ENCODE measurements around the gene VPS50.

The VPS50 gene

GRCh38 chr7:93231799-93232672 is at the start of gene VPS50:
VPS50 (plus strand) TSS chr7:93232366; CDS start chr7:93232468, 102 bp downstream.
- Mint-ChIP-seq H3K27me3 (ENCODE audit: low read depth, poor library complexity) (peaks cover 22% of the 10 kb centered on the region), H3K9me3 (no peaks in the 10 kb centered on the region), H3K4me1 (peaks cover 16% of the 10 kb centered on the region), H3K27ac (no peak within 1 kb of the TSS), H3K36me3 (ENCODE audit: low read depth) (no peaks in the 10 kb centered on the region), H3K4me3 (peak within 1 kb of the TSS; percentile 94)
- no peak for TF ChIP-seq CTCF (IDR thresholded peaks at IDR 0.05)
- peak; percentile 85 for DNase-seq

- TF ChIP-seq CTCF (IDR thresholded peaks at IDR 0.05) = no peak
- Mint-ChIP-seq H3K4me3 (no peak overlapping the region), H3K27ac (no peak overlapping the region), H3K36me3 (ENCODE audit: low read depth) (no peaks in the 10 kb centered on the region), H3K4me1 (no peaks in the 10 kb centered on the region), H3K9me3 (no peaks in the 10 kb centered on the region), H3K27me3 (ENCODE audit: low read depth, poor library complexity) (peaks cover 42% of the 10 kb centered on the region)
- no peak for DNase-seq
Observed at GRCh38 chr7:93185303-93186027, 46.7 kb upstream of the VPS50 start.

- Mint-ChIP-seq H3K36me3 (ENCODE audit: low read depth) (no peaks in the 10 kb centered on the region), H3K27me3 (ENCODE audit: low read depth, poor library complexity) (peaks cover 59% of the 10 kb centered on the region), H3K9me3 (no peaks in the 10 kb centered on the region), H3K4me3 (no peak overlapping the region), H3K4me1 (no peaks in the 10 kb centered on the region), H3K27ac (no peak overlapping the region)
- no peak for DNase-seq
- no peak for TF ChIP-seq CTCF (IDR thresholded peaks at IDR 0.05)
Observed at GRCh38 chr7:93188870-93189634, 43.1 kb upstream of the VPS50 start.

GRCh38 chr7:93194386-93194785 is 37.8 kb upstream of the VPS50 start:
- no peak overlapping the region for H3K4me3 Mint-ChIP-seq
- H3K36me3 Mint-ChIP-seq (ENCODE audit: low read depth) = no peaks in the 10 kb centered on the region
- DNase-seq = no peak
- H3K27ac Mint-ChIP-seq = no peak overlapping the region
- peaks cover 57% of the 10 kb centered on the region for H3K27me3 Mint-ChIP-seq (ENCODE audit: low read depth, poor library complexity)
- no peaks in the 10 kb centered on the region for H3K4me1 Mint-ChIP-seq
- no peaks in the 10 kb centered on the region for H3K9me3 Mint-ChIP-seq
- TF ChIP-seq CTCF (IDR thresholded peaks at IDR 0.05) = no peak

GRCh38 chr7:93196336-93196735 is 35.8 kb upstream of the VPS50 start:
- peaks cover 46% of the 10 kb centered on the region for H3K27me3 Mint-ChIP-seq (ENCODE audit: low read depth, poor library complexity)
- no peaks in the 10 kb centered on the region for H3K4me1 Mint-ChIP-seq
- H3K4me3 Mint-ChIP-seq = no peak overlapping the region
- no peak for TF ChIP-seq CTCF (IDR thresholded peaks at IDR 0.05)
- H3K9me3 Mint-ChIP-seq = no peaks in the 10 kb centered on the region
- no peak overlapping the region for H3K27ac Mint-ChIP-seq
- no peaks in the 10 kb centered on the region for H3K36me3 Mint-ChIP-seq (ENCODE audit: low read depth)
- no peak for DNase-seq

Measured in nephron progenitor cell (in vitro differentiated cells).